SKM-1 treated with dmso at 0.1 percent for 144 hours (cell line): ENCODE results near the gene DCANP1.

Experiments used
- DNase-seq: peaks from one replicate; lab custom pipeline; 2025; ENCODE audit not compliant: unreplicated experiment; lab: John Stamatoyannopoulos, UW

Gene DCANP1

DNA sequence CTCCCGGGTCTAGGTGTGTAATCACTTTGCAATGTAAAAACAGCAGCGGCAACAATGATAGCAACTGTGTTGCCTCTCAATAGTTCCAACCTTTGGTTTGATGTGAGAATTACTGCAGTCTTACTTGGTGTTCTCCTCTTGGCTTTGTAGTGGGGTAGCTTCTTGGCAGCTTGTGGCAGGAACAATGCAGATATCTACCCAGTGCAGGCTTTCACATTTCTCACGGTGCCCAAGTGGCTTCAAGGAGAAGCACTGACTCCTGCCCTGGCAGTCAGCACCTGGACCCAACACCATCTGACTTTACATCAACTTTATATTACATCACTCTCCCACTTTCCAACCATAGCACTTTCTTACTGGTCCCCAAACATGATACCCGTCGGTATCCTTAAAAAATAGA lies 33.4 kb upstream of the DCANP1 start:
- no peak for DNase-seq

DNA sequence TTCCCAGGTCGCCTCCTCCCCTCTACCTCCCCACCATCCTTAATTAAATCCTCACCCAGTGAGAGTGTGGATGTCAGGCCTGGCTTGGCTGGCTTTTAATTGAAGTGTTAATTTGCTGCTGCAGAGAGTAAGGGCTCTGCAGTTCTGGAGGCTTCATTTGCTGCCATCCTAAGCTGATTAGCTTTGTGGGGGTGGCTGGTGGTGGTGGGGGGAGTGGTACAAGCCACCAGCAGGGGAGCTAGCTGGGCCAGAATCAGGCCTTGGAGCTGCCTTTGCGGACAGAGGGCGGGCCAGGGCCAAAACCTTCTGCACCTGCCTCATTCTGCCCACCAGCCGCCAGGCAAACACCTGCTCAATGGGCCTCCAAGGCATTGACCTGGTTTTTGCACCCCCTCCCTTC lies 31.8 kb upstream of the DCANP1 start:
- DNase-seq = no peak

DNA sequence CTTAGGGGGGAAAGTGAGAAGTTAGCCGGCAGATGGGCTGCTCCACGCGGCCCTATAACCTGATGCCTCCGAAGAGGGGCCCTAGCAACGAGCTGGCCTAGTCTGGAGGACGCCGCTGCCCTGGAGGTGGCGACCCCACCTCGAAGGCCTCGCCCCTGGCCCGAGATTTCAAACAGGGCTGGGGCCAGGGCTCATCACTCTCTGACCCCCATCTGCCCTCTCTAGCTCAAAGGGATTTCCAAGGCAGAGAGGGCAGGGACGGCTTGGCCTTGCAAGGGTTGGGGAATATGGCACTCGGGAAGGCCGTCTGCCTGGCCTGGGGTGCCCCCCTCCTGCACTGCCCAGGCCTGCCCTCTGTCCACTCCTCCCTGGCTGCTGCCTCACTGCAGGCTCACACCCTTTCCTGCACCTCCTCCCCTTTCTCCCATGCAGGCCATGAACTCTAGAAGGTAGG lies 30.5 kb upstream of the DCANP1 start:
- no peak for DNase-seq

GRCh38 chr5:135476615-135477581 lies 29.8 kb upstream of the DCANP1 start:
- no peak for DNase-seq

- no peak for DNase-seq
Observed at GRCh38 chr5:135473956-135474670, 27.0 kb upstream of the DCANP1 start.

DNA sequence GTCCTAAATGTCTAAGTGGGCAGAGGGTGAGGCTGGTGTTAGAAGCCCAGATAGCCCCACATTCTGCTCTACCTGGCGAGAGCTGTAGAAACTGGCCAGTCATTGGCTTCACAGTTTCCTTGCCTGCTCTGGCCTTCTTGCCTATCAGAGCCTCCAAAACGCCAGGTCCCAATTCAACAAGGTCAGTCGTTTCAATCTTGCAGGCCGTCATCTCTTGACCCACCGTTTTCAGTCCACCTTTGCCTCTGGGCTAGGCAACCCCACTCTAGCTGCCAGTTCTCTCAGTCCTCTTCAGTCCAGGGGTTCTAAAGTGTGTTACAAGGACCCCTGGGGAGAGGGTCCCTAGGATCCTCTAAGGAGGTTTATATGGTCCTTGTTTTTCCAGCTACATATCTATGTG lies 25.0 kb upstream of the DCANP1 start:
- DNase-seq = no peak

DNA sequence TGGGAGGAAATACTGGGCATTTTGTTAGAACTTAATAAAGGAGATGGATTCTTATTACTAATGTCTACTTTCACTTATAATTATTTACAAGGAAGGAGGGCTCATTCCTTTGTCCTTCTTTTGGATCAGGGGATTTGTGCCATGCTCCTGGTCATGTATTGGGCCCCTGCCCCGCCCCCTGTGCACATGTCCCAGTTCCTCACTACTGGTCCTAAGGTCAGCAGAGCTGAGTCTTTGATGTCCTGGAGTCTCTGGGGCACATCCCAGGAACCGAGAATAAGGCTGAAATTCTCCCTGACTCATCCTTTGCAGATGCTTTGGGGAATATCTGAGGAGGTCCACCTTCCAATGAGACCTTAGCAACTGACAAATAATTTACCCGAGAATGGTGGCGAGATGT lies 24.6 kb upstream of the DCANP1 start:
- DNase-seq = no peak

DNA sequence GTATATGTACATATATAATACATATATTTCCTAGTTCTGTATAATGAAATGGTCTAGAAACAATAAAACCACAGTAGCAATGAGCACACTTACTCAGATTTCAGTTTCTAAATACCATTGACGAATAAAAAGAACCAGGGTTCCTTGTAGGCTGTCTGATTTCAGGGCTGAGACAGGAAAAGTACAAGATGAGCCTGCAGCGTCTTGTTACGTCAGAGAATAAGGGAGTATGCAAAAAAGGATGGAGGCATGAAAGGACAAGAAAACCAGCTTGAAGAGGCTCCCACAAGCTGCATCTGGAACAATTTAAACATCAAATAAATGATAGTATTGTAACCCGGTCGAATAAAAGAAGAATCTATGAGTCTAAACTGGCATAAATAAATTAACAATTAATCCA lies 22.8 kb upstream of the DCANP1 start:
- no peak for DNase-seq

DNA sequence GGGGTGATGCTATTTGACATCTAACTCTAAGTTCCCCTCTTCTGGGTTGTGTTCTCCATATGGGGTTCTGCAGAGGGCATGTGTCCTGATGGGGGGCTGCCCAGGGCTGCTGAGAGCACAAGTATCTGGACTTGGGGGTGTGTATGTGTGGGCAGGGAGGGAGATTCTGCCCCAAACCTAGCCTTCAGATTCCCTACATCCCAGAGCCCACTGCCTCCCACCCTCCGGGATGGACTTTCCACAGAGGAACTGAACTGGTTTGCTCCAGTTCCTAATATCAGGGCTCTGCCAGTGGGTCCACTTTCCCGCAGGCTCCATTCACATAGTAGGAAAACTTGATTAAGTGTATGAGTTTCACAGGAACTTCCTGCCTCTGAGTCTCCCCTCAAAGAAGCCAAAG lies 21.4 kb upstream of the DCANP1 start:
- DNase-seq = no peak

DNA sequence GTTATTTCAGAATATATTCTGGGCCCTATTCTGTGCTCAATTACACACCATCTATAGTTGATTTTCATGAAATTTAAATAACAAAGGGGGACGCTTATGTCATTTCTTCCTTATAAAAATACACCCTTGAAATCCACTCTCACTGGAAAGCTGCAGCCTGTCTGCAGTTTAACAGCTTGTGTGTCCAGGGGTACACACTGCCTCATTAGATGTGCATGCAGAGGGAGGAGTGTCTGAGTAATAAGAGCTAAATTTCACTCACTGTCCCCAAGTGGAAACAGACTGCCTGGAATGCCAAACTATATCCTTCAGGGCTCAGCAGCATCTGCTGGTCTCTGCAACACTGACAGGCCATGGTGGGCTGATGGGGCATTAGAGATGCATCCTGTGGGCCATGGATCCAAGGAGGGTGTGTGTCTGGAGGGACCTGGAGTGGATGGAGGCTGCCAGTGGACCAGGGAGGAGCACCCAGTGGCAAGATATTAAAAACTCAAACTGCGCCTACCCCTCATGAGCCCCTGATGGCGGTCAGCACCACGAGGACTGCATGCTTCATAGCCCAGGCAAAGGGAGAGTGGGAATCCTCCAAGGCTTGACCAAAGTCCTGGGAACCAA lies 20.8 kb upstream of the DCANP1 start:
- DNase-seq = no peak

DNA sequence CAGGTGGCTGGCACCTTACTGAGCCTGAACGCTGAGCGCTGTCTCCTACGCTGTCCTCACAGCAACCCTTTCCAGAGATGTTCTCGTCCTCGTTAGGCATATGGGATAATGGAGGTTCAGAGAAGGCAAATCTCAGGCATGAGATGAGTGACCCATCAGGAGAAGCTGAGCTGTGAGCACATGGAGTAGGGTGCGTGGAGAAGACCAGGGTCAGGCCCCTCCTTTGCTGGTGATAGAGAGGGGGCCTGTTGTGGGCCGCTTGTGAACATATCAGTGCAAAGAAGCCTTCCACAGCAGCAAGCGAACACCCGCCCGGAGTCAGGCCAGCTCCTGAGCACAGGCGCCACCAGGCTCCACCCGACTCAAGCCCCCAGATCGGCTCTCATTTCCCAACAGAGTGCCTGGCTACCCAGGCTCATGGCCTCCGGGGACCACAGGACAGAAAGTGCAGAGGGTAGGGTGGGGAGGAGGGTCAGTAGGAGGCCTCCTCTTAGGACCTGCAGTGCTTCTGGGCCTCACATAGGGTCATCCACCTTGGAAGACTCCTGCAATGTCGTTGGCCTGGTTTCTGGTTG lies 20.0 kb upstream of the DCANP1 start:
- DNase-seq = no peak

DNA sequence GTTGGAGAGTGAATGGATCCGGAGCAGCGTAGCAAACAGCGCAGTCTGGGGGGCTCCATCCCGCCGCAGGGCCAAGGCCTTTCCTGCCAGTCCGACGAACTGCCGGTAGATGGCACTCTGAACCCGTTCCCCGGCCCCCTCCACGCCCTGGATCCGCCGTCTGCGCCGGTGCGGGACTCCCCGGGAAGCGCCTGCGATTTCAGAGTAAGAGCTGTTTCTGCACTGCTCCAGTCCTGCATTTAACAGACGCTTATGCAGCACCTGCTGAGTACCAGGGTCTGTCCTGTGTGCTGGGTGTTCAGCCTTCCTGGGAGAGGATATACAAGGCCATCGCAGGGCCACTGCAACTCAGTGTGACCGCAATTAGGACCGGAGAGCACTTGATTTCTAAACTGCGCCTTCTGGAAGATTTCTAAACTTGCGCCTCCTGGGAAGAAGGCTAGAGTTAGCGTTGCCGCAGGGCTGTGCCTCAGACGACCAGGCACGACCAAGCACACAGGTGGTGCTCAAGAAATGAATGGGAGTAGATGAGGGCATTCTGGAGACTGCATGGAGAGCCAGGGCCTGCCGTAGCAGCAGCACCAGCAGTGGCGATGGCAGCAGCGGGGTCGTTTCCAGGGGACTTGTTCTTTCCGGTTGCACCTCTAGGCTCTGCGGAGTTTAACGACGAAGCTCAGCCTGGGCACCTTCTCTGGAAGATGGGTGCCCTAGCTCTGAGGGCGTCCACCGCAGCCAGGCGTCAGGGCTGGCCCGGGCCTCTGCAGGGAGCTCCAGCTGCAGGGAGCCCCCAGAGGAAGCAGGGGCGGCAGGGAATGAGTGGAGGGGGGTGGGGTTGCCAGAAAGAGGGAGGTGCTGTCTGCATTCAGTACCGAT lies 19.3 kb upstream of the DCANP1 start:
- peak; percentile 70 for DNase-seq

DNA sequence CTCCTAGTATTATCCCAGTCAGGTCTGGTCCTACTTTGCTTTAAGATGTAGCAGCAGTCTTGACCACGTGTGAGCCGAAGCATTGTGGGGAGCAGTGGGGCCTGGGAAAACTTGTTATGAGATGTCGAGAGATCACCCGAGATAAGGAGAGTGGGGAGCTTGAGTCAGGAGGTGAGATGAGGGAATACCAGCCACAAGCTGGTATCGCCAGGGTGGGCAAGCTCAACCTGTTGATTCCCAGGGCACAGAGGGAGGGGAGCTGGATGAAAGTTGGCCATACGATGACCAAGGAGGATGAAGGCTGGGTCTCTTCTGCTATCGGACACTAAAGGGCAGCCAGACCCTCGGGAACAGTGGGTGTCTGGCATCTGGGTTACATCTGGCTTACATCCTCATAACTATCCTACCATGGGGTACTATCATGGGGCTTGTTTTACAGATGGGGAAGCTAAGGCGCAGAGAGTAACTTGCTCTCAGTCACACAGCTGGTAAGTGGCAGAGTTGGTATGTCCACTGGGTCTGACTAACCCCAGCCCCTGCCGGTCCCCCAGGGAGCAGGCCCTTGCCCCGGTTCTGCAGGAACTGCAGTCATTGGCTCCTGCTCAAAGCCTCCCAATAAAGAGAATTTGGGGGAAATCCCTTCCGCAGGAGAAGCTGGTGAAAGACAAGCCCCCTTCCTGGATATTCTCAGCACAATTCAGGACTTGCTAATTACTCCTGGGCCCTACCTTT lies 18.4 kb upstream of the DCANP1 start:
- no peak for DNase-seq

GRCh38 chr5:135462304-135462703 lies 15.2 kb upstream of the DCANP1 start:
- DNase-seq = peak; percentile 87

DNA sequence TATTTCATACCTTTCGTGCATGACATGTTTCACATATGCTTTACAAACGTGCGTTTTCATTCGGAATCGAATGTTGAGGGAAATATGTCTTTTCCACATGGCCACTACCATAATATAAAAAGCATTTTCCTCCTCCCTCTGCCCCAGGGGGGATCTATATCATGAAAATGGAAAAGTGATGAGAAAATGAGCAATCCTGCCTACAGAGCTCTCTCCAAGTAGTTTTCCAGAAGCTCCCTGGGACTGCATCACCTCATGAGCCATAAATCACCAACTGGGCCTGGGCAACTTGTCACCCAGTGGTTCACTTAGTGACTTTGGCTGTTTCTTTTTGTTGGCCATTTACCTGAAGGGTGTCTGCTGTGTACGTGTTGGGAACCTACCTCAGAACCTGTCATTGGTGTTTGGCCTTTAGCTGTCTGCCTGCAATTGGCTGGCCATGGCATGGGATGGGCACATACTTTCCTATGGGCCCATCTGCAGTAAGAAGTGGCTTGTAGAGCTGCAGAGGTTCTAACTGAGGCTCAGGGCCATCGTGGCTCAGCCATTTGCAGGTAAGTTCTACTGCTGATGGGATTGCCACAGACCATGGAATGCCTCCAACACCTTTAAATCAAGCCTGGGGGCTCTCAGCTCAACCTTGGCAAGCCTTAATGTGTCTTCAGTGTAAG lies 14.5 kb upstream of the DCANP1 start:
- DNase-seq = no peak

DNA sequence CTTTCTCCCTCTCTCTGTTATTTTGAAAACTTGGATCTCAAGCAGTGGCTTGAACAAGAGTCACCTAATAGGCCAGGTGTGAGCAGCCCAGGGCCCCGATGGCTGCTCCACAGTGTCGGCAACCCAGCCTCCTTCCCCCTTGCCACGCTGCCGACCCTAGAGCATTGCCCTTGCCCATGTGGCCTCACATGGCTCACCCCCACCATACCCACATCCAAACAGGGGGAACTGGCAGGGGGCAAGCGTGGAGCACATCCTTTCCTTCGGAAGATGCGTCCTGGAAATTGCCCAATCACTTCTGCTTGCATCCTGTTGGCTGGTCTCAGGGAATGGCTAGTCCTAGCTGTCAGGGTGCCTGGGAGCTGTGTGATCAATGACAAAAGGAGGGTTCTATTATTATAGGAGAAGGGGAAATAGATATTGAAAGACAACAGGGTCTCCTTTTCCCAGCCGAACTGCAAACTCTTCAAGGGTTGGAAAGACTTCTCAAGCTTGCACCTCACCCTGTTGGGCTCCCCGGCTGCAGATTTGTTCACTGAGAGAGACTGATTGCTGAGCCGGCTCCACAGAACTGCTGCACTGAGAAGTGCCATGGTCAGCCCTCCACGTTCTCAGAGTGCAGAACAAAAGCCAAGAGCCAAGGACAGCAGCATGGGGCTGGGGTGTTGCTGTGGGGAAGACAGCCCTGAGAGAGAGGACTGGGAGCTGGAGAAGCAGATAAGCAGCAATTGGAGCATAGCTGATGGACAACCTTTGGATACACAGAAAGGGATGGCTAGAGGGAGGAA lies 13.3 kb upstream of the DCANP1 start:
- no peak for DNase-seq

DNA sequence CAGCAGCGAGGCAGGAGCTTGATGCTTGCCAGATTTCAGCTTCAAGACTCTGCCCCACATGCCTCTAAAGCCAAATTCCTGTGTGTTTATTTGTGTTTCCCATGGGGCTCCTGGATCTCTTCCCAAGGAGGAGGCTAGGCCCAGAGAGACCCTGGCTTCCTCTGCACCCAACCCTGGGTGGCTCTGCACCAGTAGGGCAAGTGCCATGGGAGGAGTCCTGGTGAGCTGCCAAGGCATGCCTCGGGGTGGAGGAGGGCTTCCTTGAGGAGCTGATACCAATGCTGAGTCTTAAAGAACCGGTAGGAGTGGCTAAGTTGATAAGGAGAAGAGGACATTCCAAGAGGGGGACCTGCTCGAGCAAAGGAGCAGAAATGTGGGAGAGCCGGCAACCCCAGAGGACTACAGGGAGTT lies 11.8 kb upstream of the DCANP1 start:
- DNase-seq = no peak

DNA sequence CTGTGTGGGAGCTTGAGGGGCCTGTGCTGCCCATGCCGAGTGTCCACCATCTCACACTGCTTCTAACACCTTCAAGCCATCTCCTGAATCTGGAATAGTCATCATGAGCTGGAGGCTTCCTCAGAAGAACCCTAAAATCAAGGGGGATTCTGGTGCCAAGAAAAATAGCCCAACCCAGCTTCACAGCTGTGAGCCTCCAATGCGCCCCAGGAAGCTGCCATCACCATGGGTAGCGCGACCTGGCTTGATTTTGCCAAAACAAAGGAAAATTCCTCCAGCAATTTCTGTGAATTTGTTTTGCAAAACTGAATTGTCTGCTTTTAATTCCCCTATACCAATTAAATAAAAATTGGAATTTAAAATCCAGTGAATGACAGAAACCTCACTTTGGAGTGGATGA lies 11.2 kb upstream of the DCANP1 start:
- DNase-seq = no peak
